GM21737 (cell line): ENCODE results near the gene NUPR1.
"Not testable (repeated sequence)": the region's sequence is repeated elsewhere in the genome, so short reads cannot be mapped to it uniquely, and the experiment has no call there.

Experiments used
- ATAC-seq: cut with Tn5 transposase; IDR thresholded peaks from one replicate; pipeline ENCODE4 v1.9.1; 2021; ENCODE audit warnings: mild to moderate bottlenecking, moderate library complexity; ENCODE audit not compliant: unreplicated experiment

Gene NUPR1

GRCh38 chr16:28538733-28539596 lies at the start of gene NUPR1:
Gene NUPR1 (minus strand): TSS chr16:28538974. CDS start chr16:28538907, 67 bp downstream.
- ATAC-seq: no peak

- ATAC-seq: no peak
Observed at GRCh38 chr16:28587386-28587785, 48.6 kb upstream of the NUPR1 start.

- no peak for ATAC-seq
Observed at GRCh38 chr16:28586466-28586865, 47.7 kb upstream of the NUPR1 start.

GRCh38 chr16:28585674-28586073 lies 46.9 kb upstream of the NUPR1 start:
- ATAC-seq: no peak

- ATAC-seq: no peak
Observed at GRCh38 chr16:28580726-28581315, 42.0 kb upstream of the NUPR1 start.

- ATAC-seq: no peak
Observed at GRCh38 chr16:28575446-28576109, 36.8 kb upstream of the NUPR1 start.

- ATAC-seq: no peak
Observed at GRCh38 chr16:28574925-28575324, 36.2 kb upstream of the NUPR1 start.

GRCh38 chr16:28573738-28574718 lies 35.3 kb upstream of the NUPR1 start:
- no peak for ATAC-seq

- no peak for ATAC-seq
Observed at GRCh38 chr16:28572696-28573510, 34.1 kb upstream of the NUPR1 start.

GRCh38 chr16:28569968-28570752 lies 31.4 kb upstream of the NUPR1 start:
- no peak for ATAC-seq

GRCh38 chr16:28569021-28569420 lies 30.2 kb upstream of the NUPR1 start:
- ATAC-seq: no peak

- no peak for ATAC-seq
Observed at GRCh38 chr16:28567292-28567691, 28.5 kb upstream of the NUPR1 start.

GRCh38 chr16:28566233-28566925 lies 27.6 kb upstream of the NUPR1 start:
- not testable (repeated sequence) for ATAC-seq

GRCh38 chr16:28563218-28563617 lies 24.4 kb upstream of the NUPR1 start:
- ATAC-seq: no peak

GRCh38 chr16:28562199-28562598 lies 23.4 kb upstream of the NUPR1 start:
- no peak for ATAC-seq

GRCh38 chr16:28561557-28562187 lies 22.9 kb upstream of the NUPR1 start:
- no peak for ATAC-seq

GRCh38 chr16:28558456-28558855 lies 19.7 kb upstream of the NUPR1 start:
- ATAC-seq: no peak

- ATAC-seq: no peak
Observed at GRCh38 chr16:28556914-28557320, 18.1 kb upstream of the NUPR1 start.
